Stimulated activated naive CD4-positive, alpha-beta T cell (primary cell): ENCODE results near the gene RMC1.
"Not testable (repeated sequence)": the region's sequence is repeated elsewhere in the genome, so short reads cannot be mapped to it uniquely, and the experiment has no call there.

ENCODE experiments used
- DNase-seq, 6 experiments: peaks; one replicate each; lab custom pipeline; 2025; lab: John Stamatoyannopoulos, UW

RMC1 gene

GRCh38 chr18:23532848-23533247 is 29.5 kb downstream of the RMC1 start:
- DNase-seq = no peak

- DNase-seq = no peak
These were observed 31.0 kb downstream of the RMC1 start for GRCh38 chr18:23534276-23534675.

GRCh38 chr18:23536204-23536603 is 32.9 kb downstream of the RMC1 start:
- no peak for DNase-seq

- no peak for DNase-seq
These were observed 34.0 kb downstream of the RMC1 start for GRCh38 chr18:23537274-23537673.

DNA sequence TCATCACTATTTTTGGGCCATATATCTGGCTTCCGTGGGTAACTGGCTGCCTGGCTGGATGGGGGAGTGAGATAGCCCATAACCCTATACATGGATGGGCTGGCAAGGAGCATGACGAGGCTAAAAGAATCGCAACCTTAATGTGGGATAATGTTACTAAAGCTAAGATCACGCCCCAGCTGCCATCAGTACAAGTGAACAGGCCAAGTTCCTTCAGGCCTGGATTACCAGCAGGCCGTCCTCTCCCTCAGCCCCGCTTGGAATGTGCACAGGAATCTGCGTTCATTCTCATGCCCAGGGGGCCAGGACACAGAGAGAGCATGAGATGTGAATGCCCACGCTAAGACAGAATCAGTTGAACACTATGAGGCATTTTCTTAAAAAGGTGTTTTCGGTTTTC is 34.7 kb downstream of the RMC1 start:
- no peak for DNase-seq

GRCh38 chr18:23538870-23539269 is 35.6 kb downstream of the RMC1 start:
- DNase-seq = no peak

DNA sequence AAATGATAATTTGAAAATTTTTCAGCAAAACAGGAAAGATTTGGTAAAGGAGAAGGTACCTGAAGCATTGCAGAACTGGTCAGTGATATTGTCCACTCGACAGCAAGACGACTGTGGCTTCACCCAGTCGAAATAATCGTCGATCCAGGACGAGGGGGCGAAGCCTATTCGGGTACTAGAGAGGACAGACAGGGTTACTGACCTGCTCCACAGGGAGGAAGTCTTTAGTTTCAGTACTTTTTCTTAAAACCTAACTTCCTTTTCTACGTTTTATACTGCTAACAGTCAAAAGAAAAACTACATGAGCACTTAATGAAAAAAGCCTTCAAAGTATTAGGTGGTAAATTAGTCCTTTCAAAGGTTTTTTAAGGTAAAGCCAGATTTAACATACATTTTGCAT is 36.0 kb downstream of the RMC1 start:
- DNase-seq = no peak

- no peak for DNase-seq
These were observed 36.7 kb downstream of the RMC1 start for GRCh38 chr18:23539911-23540525.

- DNase-seq = peak in 3 of 6 experiments; percentile 26 to 42 (median 29)
These were observed 37.6 kb downstream of the RMC1 start for GRCh38 chr18:23540867-23541266.

- no peak for DNase-seq
These were observed 38.2 kb downstream of the RMC1 start for GRCh38 chr18:23541349-23542093.

- DNase-seq = no peak
These were observed 39.1 kb downstream of the RMC1 start for GRCh38 chr18:23542461-23542860.

GRCh38 chr18:23545247-23545789 is 42.0 kb downstream of the RMC1 start:
- no peak for DNase-seq

DNA sequence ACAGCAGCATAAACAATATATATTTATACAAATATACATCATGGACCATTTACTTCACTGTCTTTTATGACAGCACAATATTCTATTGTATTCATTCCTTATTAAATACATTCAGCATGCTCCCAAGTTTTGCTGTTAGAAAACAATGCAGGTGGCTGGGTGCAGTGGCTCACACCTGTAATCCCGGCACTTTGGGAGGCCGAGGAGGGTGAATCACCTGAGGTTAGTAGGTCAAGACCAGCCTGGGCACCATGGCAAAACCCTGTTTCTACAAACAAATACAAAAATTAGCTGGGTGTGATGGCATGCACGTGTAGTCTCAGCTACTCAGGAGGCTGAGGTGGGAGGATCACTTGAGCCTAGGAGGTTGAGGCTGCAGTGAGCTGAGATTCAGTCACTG is 44.0 kb downstream of the RMC1 start:
- no peak for DNase-seq

GRCh38 chr18:23547846-23548245 is 44.5 kb downstream of the RMC1 start:
- DNase-seq = no peak

GRCh38 chr18:23548275-23548674 is 45.0 kb downstream of the RMC1 start:
- DNase-seq = no peak

GRCh38 chr18:23548719-23549118 is 45.4 kb downstream of the RMC1 start:
- DNase-seq = no peak

DNA sequence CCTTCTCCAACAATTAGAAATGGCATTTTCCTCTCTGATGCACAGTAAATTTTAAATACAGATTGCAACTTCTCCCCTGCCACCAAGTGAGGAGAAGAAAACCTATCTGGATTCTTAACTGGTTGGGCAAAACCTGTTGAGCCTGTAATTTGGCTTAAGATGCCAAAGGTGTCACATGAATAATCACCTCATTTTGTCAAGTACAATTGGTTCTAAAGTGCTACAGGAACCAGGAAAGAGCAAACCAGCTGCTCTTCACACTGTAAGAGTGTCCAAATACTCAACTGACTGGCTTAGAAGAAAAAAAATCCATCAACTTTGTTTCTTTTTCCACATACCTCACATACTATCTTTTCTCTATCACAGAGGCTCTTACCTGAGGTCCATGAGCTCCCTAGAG is 47.6 kb downstream of the RMC1 start:
- DNase-seq = no peak

DNA sequence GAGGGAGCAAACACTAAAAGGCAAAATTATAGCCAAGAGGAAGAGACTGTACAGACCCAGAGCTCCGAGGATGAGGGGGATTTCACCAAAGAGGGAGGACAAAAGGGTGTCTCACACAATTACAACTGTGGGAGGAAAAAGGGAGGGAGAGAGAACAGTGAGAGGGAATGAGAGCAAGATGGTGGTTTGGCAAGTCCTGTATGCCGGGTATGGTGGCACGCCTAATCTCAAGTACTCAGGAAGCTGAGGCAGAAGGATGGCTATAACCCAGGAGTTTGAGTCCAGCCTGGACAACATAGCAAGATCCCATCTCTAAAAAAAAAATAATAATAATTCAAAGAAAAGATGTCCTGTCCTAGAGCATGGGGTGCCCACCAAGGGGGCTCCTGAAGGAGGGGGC is 48.7 kb downstream of the RMC1 start:
- DNase-seq = no peak

DNA sequence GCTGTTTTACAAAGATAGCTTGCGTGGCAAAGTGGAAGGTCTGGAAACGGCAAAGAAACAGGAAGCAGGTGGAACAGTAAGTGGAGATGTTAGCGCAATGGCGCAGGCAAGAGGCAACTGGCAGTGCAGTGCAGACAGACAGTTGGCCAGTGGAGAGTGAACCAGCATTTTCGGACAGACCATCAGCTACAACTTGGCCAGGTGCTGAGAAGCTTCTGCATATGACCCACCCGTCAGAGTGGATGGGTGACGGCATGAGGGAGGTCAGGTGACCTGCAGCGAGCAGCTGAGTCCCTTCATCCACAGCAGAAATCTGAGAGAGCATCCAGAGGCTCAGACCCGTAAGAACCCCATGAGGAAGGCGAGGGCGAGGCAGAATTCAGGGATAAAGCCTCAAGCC is 49.2 kb downstream of the RMC1 start:
- no peak for DNase-seq

GRCh38 chr18:23553887-23554286 is 50.6 kb downstream of the RMC1 start:
- no peak for DNase-seq

DNA sequence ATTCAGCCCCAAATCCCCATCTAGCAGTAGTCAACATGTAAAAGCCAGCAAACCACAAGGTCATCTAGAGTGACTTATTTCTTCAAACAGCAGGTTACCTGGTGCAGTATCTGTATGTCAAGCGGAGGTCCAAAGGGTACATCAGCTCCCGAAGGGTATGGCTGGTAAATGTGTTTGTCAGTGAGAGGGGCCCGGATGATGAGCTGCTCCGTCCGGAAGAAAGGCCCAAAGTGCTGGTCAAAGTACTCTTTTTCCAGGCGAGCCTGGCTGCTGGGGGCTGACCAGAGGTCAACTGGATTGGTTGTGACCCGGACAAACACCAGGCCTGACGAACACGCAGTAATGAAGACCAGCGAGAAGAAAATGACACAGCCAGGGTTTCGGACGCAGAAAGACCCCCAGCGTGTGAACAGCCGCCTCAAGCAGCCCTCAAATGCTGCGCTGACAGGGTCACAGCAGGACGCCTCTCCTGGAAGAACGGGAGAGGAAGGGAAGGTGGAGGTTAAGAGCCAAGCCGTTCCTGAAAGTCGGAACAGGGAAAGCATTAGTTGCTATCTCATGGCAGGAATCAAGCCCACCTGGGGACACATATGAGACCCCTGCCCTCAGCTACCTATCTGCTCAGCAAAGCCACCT is 53.0 kb downstream of the RMC1 start:
- no peak for DNase-seq

DNA sequence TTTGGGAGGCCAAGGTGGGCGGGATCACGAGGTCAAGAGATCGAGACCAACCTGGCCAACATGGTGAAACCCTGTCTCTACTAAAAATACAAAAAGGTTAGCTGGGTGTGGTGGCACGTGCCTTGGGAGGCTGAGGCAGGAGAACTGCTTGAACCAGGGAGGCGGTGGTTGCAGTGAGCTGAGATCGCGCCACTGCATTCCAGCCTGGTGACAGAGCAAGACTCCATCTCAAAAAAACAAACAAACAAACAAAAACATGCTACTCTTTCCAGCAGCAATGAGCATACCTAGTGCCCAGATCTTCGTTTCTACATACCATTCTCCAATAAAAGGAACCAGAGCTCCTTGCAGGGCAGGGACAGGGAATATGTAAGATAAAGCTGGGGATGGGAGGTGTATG is 54.2 kb downstream of the RMC1 start:
- not testable (repeated sequence) for DNase-seq

DNA sequence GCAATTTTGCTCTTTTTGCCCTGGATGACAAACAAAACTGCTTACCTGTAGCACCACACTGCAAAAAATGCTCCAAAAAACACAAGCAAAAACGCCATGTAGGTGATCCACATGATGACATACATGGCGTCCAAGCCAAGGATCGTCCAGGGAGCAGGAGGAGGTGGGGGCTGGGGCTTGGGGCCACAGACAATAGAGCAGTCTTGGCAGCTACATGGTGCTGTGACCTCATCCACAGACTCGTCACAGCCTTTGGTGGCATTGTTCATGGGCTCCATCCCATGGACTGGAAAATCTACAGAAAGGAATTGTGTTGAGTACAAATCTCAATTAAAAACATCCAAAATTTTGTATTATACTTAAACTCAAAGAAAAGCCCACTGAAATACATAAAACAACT is 56.9 kb downstream of the RMC1 start:
- DNase-seq = no peak
